Activated naive CD8-positive, alpha-beta T cell (primary cell): ENCODE results near the gene DIMT1.

Experiments
- H3K27ac Mint-ChIP-seq: one replicate; pipeline ENCODE4 v1.8.0; 2021; ENCODE audit warnings: mixed read lengths
- H3K27me3 Mint-ChIP-seq: one replicate; pipeline ENCODE4 v1.8.0; 2021; ENCODE audit warnings: mixed read lengths
- H3K36me3 Mint-ChIP-seq: one replicate; pipeline ENCODE4 v1.8.0; 2021; ENCODE audit warnings: mixed read lengths
- H3K4me1 Mint-ChIP-seq: one replicate; pipeline ENCODE4 v1.8.0; 2021; ENCODE audit warnings: low read depth, mixed read lengths
- H3K4me3 Mint-ChIP-seq: one replicate; pipeline ENCODE4 v1.8.0; 2021; ENCODE audit warnings: mild to moderate bottlenecking, mixed read lengths
- H3K9me3 Mint-ChIP-seq: one replicate; pipeline ENCODE4 v1.8.0; 2021; ENCODE audit warnings: low read depth, mixed read lengths

Gene DIMT1

DNA sequence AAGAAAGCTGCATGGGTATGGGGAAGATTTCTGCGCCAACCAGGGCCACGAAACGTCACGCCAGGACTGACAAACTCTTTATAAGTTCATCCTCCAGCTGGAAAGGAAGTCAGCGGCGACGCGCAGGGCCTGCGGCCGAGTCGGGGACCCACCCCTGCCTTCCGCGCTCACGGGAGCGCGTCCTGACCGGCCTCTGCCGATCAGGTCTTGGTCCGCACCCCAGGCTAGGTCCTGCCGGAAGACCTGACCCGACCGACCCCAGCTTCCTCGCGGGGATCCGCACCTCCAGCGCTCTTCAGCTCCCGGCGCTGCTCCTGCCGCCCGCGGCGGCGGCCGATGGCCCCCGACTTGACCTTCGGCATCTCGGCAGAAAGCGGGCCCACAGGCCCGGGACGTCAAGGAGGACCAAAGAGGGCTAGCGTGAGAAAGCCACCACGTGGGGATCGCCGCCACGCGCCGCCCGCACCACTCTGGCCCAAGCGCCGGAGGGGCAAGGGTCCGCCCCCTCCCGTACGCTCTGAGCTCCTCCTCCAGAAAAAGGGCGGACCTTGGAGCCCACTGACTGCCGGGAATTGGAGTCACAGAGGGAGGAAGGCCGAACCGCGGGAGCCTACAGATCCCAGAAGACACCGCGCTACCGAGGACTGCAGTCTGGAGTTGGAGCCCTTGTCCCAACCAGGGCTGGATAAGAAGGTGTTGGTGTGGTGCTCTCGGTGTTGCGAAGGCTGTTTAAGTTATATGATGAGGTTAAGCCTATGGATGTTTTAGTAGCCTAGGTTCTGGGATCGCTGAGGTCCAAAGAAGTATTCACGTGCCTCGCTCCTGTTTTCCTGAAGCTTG lies at the start of gene DIMT1:
DIMT1 (minus strand) TSS at position 495 of the 840 bp plus-strand sequence; CDS start at position 362, 133 bp downstream.
- Mint-ChIP-seq H3K27ac (peak within 1 kb of the TSS; percentile 97), H3K27me3 (no peaks in the 10 kb centered on the region), H3K4me3 (peak within 1 kb of the TSS; percentile 99), H3K9me3 (no peaks in the 10 kb centered on the region), H3K4me1 (peaks cover 32% of the 10 kb centered on the region), H3K36me3 (peaks cover 8% of the 10 kb centered on the region)

- Mint-ChIP-seq H3K4me1 (no peaks in the 10 kb centered on the region), H3K4me3 (no peak overlapping the region), H3K27ac (no peak overlapping the region), H3K27me3 (no peaks in the 10 kb centered on the region), H3K9me3 (no peaks in the 10 kb centered on the region), H3K36me3 (peaks cover 13% of the 10 kb centered on the region)
These were observed 46.6 kb upstream of the DIMT1 start for GRCh38 chr5:62450259-62450658.

- no peak overlapping the region for H3K4me3 Mint-ChIP-seq
- H3K4me1 Mint-ChIP-seq: peaks cover 2% of the 10 kb centered on the region
- peaks cover 13% of the 10 kb centered on the region for H3K36me3 Mint-ChIP-seq
- H3K27me3 Mint-ChIP-seq: no peaks in the 10 kb centered on the region
- H3K27ac Mint-ChIP-seq: no peak overlapping the region
- H3K9me3 Mint-ChIP-seq: no peaks in the 10 kb centered on the region
These were observed 44.8 kb upstream of the DIMT1 start for GRCh38 chr5:62448528-62448927.

DNA sequence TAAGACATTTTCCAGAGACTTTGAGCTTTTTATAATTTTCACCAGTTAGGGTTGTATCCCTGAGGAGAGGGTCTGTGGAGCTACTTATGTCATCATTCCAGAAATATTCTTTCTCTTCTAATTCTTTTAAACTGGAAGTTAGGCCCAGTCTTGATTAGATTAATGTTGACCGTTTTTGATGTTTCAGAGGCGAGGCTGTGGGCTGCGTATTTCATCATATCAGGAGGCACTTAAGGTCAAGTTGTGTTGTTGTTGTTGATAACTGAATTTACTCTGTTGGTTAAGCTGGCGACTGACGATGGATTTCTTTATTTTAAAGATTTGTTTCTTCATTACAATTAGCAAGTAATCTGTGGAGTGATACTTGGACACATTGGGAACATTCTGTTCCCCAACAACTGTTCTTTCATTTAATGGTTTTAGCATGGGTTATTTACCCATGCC lies 28.9 kb upstream of the DIMT1 start:
- Mint-ChIP-seq H3K36me3 (no peaks in the 10 kb centered on the region), H3K4me1 (peaks cover 27% of the 10 kb centered on the region), H3K27ac (no peak overlapping the region), H3K27me3 (no peaks in the 10 kb centered on the region), H3K9me3 (no peaks in the 10 kb centered on the region), H3K4me3 (no peak overlapping the region)

GRCh38 chr5:62431735-62432620 lies 28.3 kb upstream of the DIMT1 start:
- H3K4me3 Mint-ChIP-seq: no peak overlapping the region
- no peaks in the 10 kb centered on the region for H3K9me3 Mint-ChIP-seq
- peaks cover 28% of the 10 kb centered on the region for H3K4me1 Mint-ChIP-seq
- no peak overlapping the region for H3K27ac Mint-ChIP-seq
- H3K36me3 Mint-ChIP-seq: no peaks in the 10 kb centered on the region
- H3K27me3 Mint-ChIP-seq: no peaks in the 10 kb centered on the region

GRCh38 chr5:62424763-62425162 lies 21.1 kb upstream of the DIMT1 start:
- no peaks in the 10 kb centered on the region for H3K27me3 Mint-ChIP-seq
- H3K9me3 Mint-ChIP-seq: no peaks in the 10 kb centered on the region
- H3K4me3 Mint-ChIP-seq: no peak overlapping the region
- H3K36me3 Mint-ChIP-seq: peaks cover 8% of the 10 kb centered on the region
- H3K4me1 Mint-ChIP-seq: peaks cover 28% of the 10 kb centered on the region
- H3K27ac Mint-ChIP-seq: no peak overlapping the region

GRCh38 chr5:62421414-62421813 lies 17.7 kb upstream of the DIMT1 start:
- Mint-ChIP-seq H3K27ac (no peak overlapping the region), H3K4me3 (no peak overlapping the region), H3K36me3 (peaks cover 8% of the 10 kb centered on the region), H3K4me1 (peaks cover 30% of the 10 kb centered on the region), H3K9me3 (no peaks in the 10 kb centered on the region), H3K27me3 (no peaks in the 10 kb centered on the region)

DNA sequence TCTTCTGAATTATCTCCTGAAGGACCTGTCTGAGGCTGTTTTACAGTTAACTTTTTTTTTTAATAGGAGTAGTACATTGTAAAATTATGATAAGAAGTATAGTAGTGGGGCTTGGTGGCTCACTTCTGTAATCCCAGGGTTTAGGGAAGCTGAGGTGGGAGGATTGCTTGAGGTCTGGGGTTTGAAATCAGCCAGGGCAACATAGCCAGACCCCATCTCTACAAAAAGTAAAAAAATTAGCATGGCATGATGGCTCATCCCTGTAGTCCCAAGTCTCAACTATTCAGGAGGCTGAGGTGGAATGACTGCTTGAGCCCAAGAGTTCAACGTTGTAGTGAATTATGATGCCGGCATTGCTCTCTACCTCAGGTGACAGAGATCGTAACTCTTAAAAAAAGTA lies 15.9 kb upstream of the DIMT1 start:
- H3K4me1 Mint-ChIP-seq: peaks cover 33% of the 10 kb centered on the region
- H3K4me3 Mint-ChIP-seq: no peak overlapping the region
- no peaks in the 10 kb centered on the region for H3K27me3 Mint-ChIP-seq
- no peaks in the 10 kb centered on the region for H3K9me3 Mint-ChIP-seq
- H3K27ac Mint-ChIP-seq: no peak overlapping the region
- peaks cover 10% of the 10 kb centered on the region for H3K36me3 Mint-ChIP-seq

DNA sequence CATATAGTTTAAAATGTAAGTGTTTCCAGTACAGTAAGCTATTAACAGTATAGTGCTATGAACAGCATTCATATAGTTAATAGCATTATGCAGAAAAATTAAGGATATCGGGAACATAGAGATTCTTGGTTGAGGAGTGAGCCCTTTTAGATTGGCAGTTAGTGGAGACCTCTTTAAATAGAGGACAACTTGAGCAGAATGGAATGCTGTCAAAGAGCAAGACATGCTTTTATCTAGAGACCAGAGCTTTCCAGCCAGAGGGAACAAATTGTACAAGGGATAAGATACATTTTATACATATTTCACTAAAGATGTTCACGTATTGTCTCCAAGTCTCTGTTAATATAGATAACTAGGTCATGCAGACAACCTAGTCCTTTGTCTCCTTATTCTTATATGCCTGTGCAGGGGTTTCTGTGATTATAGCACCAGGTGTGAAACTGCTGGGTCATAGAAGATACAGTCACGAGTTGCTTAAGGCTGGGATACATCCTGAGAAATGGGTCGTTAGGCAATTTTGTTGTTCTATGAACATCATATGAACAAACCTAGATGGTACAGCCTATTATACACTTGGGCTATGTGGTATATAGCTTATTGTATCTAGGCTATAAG lies 14.9 kb upstream of the DIMT1 start:
- Mint-ChIP-seq H3K9me3 (no peaks in the 10 kb centered on the region), H3K36me3 (peaks cover 7% of the 10 kb centered on the region), H3K4me1 (peaks cover 39% of the 10 kb centered on the region), H3K27ac (no peak overlapping the region), H3K4me3 (no peak overlapping the region), H3K27me3 (no peaks in the 10 kb centered on the region)

GRCh38 chr5:62413711-62414110 lies 10.0 kb upstream of the DIMT1 start:
- Mint-ChIP-seq H3K36me3 (peaks cover 2% of the 10 kb centered on the region), H3K4me1 (peaks cover 25% of the 10 kb centered on the region), H3K27me3 (no peaks in the 10 kb centered on the region), H3K27ac (peak overlapping the region; percentile 88), H3K4me3 (peak overlapping the region; percentile 94), H3K9me3 (no peaks in the 10 kb centered on the region)

DNA sequence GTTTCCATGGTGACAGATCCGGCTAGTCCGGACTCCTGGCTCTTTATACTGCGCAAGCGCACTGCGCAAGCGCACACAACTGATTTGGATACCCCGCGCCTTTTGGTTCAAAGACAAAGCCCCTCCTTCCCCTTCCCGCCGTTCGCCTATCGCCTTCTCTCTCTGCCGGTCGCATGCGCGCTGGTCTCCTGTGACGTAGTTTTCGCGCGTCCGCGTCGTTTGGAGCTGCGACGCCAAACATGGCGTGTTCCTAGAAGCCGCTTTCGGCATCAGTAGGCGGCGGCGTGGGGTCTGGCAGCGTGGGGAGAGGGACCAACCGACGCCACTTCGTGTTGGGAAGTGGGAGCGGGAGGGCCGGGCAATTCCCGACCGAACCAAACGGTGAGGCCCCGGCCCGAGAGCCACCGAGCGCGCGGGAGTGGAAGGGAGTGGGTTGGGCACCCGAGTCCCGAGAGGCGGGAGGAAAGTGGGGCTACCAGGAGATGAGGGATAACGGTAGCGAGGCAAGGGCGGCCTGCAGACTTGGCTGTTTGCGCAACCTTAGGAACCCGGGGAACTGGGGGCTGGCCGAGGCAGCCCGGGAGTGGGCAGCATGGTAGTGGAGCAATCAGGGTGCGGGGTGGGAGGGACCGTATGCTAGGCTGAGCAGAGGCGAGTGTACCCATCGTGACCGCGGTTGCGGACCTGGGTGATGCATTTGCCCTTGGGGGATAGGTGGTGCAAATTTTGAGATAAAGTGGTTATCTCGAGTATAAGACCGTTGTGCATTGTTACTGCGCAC lies 9.0 kb upstream of the DIMT1 start, which contains the start of gene IPO11:
IPO11 (plus strand) TSS at position 215 of the 781 bp plus-strand sequence. CDS start 24,517 bp downstream, outside the sequence.
- H3K4me1 Mint-ChIP-seq: peaks cover 24% of the 10 kb centered on the region
- no peaks in the 10 kb centered on the region for H3K9me3 Mint-ChIP-seq
- H3K36me3 Mint-ChIP-seq: peaks cover 2% of the 10 kb centered on the region
- no peaks in the 10 kb centered on the region for H3K27me3 Mint-ChIP-seq
- H3K27ac Mint-ChIP-seq: peak within 1 kb of the TSS; percentile 88
- peak within 1 kb of the TSS; percentile 94 for H3K4me3 Mint-ChIP-seq

GRCh38 chr5:62395210-62395950 lies 8.3 kb downstream of the DIMT1 start:
- Mint-ChIP-seq H3K4me1 (peaks cover 47% of the 10 kb centered on the region), H3K27ac (peak overlapping the region; percentile 91), H3K36me3 (peaks cover 5% of the 10 kb centered on the region), H3K27me3 (no peaks in the 10 kb centered on the region), H3K4me3 (peak overlapping the region; percentile 35), H3K9me3 (no peaks in the 10 kb centered on the region)

DNA sequence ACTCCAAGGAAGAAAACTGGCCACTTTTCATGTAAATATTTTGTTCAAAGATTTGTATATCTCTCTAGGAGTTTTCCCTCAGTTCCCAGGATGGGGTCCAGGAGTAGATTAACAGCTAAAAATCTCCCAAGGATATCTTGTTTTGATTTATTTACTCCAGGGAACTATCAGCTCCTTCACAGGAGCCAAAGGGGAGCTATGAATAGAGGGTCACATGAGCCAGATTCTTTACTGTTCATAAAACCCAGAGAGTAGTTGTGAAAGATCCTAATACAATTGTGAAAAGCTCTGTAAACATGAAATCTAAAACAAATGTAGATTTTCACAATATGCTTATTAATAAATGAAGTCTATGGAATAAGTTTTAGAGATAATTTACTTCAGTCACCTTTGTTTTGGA lies 16.9 kb downstream of the DIMT1 start:
- H3K36me3 Mint-ChIP-seq: no peaks in the 10 kb centered on the region
- H3K4me3 Mint-ChIP-seq: no peak overlapping the region
- H3K9me3 Mint-ChIP-seq: no peaks in the 10 kb centered on the region
- no peaks in the 10 kb centered on the region for H3K27me3 Mint-ChIP-seq
- H3K4me1 Mint-ChIP-seq: peaks cover 7% of the 10 kb centered on the region
- peak overlapping the region; percentile 35 for H3K27ac Mint-ChIP-seq
